ENCODE measurements around the gene ACOXL.
"Not testable (repeated sequence)": the region's sequence is repeated elsewhere in the genome, so short reads cannot be mapped to it uniquely, and the experiment has no call there.

The ACOXL gene

DNA sequence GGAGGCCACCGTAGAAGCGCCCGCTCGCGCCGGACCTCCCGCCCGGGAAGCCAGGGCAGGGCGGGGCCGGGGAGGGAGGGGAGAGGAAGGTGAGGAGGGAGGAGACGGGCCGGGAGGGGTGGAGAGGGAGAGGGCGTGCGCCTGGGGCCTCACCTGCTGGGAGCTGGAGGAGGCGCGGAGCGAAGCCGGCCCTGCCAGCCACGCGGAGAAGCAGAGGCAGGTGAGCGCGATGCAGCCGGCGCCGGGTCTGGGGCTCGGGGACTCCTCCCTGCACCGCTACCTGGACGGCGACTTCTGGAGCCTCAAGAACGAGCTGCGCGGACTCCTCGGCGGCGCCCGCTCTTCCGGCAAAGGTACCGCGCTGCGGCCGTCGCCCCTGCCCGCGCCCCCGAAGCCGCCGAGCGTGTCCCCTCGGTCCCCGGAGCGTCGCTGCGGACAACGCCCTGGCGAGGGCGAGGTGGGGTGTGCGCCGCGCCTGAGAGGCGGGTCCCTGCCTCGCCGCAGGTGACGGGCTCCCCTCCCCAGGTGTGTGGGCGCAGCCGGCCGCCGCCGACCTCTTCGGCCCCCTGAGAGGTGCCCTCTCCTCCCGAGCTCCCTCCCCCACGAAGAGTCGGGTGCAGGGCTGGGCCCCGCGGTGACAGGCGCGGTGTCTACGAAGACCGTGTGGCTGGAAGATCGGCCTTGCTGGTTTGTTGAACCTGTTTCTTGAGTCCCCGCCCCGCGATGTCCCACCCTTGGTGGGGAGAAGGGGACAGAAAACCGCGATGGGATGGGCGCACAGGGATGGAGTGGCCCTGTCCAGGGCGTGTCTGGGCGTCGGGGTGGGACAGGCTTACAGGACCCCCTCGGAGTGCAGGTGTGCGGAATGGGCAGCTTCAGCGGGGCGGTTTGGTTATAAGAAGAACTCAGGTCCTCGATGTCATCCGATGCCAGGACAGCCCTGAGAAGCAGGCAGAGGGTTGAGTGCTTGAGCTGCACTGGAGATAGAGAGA is at the start of gene ACOXL:
TSS of gene ACOXL (plus strand) at position 152 of the 992 bp plus-strand sequence. CDS start 35,817 bp downstream, outside the sequence.
- DNase-seq = no peak
- no peak for TF ChIP-seq GATA1 (IDR thresholded peaks at IDR 0.05; ENCODE audit: low read depth, low read length)
- TF ChIP-seq POLR2A (IDR thresholded peaks at IDR 0.05; ENCODE audit: low read length) = no peak

GRCh38 chr2:110682872-110683271 is 49.5 kb upstream of the ACOXL start:
- DNase-seq = no peak
- TF ChIP-seq GATA1 (IDR thresholded peaks at IDR 0.05; ENCODE audit: low read depth, low read length) (no peak), POLR2A (IDR thresholded peaks at IDR 0.05; ENCODE audit: low read length) (no peak)

DNA sequence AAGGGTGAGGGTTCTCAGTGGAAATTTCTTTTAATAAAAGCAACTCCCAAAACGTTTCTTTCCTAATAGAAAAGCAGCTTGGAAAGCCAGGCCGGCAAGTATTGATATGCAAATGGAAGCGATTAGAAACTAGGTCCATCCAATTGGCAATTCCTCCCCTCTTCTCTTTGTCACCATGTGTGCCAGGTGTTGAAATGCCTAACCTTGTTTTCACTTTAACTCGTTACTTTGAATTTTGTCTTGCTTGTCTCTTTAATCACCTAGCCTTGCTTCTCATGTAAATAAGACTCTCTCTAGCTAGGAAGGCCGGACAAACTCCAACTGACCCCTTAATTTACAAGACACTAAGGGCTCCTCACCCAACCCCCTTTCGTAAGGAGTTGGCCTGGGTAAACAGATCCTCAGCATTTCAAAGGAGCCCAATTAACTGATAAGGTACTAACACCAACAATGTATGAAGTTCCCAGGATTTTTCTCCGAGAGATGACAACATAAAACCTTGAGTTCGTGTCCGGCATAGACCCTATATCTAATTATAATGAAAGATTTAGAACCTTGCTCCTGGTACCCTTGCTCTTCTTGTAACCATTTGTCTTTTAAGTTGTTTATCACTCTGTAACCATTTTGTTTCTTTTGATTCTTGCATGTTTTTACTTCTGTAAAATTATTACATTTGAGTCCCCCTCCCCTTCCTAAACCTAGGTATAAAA is 44.4 kb upstream of the ACOXL start:
- not testable (repeated sequence) for DNase-seq

- TF ChIP-seq POLR2A (IDR thresholded peaks at IDR 0.05; ENCODE audit: low read length) (no peak), GATA1 (IDR thresholded peaks at IDR 0.05; ENCODE audit: low read depth, low read length) (no peak)
- DNase-seq = no peak
Observed at GRCh38 chr2:110688594-110689091, 43.7 kb upstream of the ACOXL start.

GRCh38 chr2:110690083-110690965 is 42.0 kb upstream of the ACOXL start:
- TF ChIP-seq GATA1 (IDR thresholded peaks at IDR 0.05; ENCODE audit: low read depth, low read length) = no peak
- TF ChIP-seq POLR2A (IDR thresholded peaks at IDR 0.05; ENCODE audit: low read length) = no peak

DNA sequence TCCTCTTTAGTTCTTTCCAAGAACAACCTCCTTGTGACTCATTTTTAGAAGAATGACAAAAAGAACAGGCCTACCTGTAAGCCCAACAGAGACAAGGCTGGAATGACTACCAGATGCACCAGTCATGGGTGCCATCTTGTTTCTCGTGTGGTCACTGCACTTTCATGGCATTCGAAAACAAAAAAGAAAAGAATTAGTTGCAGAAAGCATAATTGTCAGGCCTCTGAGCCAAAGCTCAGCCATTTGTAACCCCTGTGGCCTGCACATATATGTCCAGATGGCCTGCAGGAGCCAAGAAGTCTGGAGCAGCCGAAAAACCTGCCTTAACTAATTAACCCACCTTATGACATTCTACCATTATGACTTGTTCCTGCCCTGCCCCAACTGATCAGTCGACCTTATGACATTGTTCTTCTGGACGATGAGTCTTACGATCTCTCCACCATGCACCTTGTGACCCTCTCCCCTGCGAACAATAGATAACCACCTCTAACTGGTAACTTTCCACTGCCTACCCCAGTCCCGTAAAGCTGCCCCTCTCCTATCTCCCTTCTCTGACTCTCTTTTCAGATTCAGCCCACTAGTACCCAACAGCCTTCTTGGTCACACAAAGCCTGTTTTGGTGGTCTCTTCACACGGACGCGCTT is 40.6 kb upstream of the ACOXL start:
- TF ChIP-seq GATA1 (IDR thresholded peaks at IDR 0.05; ENCODE audit: low read depth, low read length) (no peak), POLR2A (IDR thresholded peaks at IDR 0.05; ENCODE audit: low read length) (no peak)
- DNase-seq = peak in 1 of 2 experiments; percentile 45

More at GRCh38 chr2:110690083-110690965, 42.0 kb upstream of the ACOXL start:
- no peak for DNase-seq

GRCh38 chr2:110695146-110695898 is 37.1 kb upstream of the ACOXL start:
- DNase-seq = peak; percentile 51 to 77

GRCh38 chr2:110698253-110698652 is 34.1 kb upstream of the ACOXL start:
- not testable (repeated sequence) for DNase-seq

- no peak for DNase-seq
- TF ChIP-seq POLR2A (IDR thresholded peaks at IDR 0.05; ENCODE audit: low read length) = no peak
- TF ChIP-seq GATA1 (IDR thresholded peaks at IDR 0.05; ENCODE audit: low read depth, low read length) = no peak
Observed at GRCh38 chr2:110702514-110703380, 29.6 kb upstream of the ACOXL start.

DNA sequence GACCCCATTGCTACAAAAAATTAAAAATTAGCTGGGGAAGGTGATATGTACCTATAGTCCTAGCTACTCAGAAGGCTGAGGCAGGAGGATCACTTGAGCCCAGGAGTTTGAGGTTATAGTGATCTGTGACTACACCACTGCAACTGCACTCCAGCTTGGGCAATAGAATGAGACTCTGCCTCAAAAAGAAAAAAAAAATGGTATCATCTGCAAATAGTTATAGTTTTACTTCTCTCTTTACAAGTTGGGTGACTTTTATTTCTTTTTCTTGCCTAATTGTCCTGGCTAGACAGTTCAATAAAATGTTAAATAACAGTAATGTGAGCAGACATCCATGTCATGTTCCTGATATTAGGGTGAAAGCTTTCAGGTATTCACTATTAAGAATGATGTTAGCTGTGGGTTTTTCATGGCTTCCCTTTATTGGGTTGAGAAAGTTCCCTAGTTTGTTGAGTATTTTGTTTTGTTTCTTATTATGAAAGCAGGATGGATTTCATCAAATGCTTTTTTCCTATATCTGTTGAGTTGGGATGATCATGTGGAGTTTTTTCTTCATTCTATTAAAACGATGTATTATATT is 24.9 kb upstream of the ACOXL start:
- TF ChIP-seq POLR2A (IDR thresholded peaks at IDR 0.05; ENCODE audit: low read length) (no peak), GATA1 (IDR thresholded peaks at IDR 0.05; ENCODE audit: low read depth, low read length) (no peak)
- no peak for DNase-seq

DNA sequence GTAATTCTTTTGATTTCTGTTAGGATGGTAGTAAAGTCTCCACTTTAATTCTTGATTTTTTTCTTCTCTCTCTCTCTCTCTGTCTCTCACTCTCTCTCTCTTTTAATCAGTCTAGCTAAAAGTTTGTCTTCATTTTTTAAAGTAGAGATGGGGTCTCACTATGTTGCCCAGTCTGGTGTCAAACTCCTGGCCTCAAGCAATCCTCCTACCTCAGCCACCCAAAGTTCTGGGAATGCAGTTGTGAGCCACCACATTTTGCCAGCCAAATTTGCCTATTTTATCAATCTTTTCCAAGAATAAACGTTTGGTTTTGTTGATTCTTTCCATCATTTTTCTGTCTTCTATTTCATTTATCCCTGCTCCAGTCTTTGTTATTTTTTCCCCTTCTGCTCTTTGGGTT is 23.9 kb upstream of the ACOXL start:
- TF ChIP-seq POLR2A (IDR thresholded peaks at IDR 0.05; ENCODE audit: low read length) = no peak
- TF ChIP-seq GATA1 (IDR thresholded peaks at IDR 0.05; ENCODE audit: low read depth, low read length) = no peak
- no peak for DNase-seq

Measured in erythroblast (primary cell).